ENCODE results near the gene C5orf15.

DNA sequence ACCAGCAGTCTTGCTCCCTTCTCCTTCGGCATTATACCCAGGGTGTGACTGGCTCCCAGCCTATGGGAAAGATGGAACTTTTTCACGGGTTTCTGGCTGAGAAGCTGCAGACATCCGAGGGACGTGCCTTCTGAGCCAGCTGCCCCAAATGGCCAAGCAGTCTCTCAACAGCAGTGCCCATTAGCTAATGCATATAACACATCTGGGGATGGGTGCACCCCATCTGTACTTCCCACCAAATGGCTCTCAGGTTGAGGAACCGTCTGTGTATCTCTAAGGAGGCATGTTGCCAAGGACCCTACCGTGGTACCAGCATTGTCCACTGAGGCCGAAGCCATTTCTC is 25.0 kb downstream of the C5orf15 start:
- TF ChIP-seq, protein P1, sequence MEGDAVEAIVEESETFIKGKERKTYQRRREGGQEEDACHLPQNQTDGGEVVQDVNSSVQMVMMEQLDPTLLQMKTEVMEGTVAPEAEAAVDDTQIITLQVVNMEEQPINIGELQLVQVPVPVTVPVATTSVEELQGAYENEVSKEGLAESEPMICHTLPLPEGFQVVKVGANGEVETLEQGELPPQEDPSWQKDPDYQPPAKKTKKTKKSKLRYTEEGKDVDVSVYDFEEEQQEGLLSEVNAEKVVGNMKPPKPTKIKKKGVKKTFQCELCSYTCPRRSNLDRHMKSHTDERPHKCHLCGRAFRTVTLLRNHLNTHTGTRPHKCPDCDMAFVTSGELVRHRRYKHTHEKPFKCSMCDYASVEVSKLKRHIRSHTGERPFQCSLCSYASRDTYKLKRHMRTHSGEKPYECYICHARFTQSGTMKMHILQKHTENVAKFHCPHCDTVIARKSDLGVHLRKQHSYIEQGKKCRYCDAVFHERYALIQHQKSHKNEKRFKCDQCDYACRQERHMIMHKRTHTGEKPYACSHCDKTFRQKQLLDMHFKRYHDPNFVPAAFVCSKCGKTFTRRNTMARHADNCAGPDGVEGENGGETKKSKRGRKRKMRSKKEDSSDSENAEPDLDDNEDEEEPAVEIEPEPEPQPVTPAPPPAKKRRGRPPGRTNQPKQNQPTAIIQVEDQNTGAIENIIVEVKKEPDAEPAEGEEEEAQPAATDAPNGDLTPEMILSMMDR (IDR thresholded peaks at IDR 0.05), result no peak
- TF ChIP-seq POLR2A (IDR thresholded peaks at IDR 0.05), result no peak
- no peak for TF ChIP-seq EP300 (IDR thresholded peaks at IDR 0.05)

Data from stomach (tissue), 4 donors.